ENCODE measurements around the gene FNDC10. TPM values are rescaled to one million over a fixed set of nuclear protein-coding genes. Genes with fewer than 3 reads are reported as not detected.
"Not testable (repeated sequence)": the region's sequence is repeated elsewhere in the genome, so short reads cannot be mapped to it uniquely, and the experiment has no call there.

Gene FNDC10
- polyA plus RNA-seq (2013, experiment 1 of 2; ENCODE audit: insufficient read length) = 8.5 TPM
- polyA plus RNA-seq (2013, experiment 2 of 2; ENCODE audit: insufficient read length) = 8.9 TPM

DNA sequence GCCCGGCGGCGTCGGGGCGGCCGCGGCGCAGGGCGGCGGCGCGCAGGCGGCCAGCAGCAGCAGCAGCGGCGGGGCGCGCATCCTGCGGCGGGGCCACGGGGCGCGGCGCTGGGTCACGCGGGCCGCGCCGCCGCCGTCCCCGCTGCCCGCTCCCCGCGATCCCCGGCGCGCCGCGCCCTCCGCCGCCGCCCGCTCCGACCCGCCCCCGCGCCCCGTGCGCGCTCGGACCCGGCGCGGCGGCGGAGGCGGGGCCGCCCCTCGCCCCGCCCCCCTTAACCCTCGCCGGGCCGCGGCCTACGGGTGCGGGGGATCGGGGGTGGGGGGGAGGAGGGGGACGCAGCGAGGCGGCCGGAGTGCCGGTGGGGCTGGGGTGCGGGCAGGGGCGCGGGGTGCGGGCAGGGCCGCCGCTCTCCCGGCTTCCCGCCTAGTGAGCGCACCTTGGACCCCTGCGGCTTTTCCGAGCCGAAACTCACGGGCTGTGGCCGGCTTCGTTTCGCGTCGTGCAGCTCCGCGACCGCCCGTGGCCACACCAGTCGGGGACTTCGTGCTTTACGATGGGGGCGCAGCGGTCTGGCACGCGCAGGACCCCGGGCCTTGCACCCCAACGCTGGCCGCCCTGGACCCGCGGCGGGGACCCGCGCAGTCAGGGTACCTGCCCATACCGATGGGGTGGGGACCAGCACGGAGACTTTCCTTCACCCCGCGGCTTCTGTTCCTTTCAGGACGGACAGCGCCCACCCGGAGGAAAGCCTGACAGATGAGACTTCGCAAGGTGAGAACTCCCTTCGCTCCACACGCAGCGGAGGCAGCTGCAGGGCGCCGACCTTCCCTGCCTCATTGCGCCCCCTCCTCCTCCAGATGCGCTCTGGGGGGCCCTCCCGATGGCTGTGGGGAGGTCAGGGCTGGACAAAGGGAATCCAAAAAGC is at the start of gene FNDC10:
Gene FNDC10 (minus strand): TSS at position 201 of the 926 bp plus-strand sequence. CDS start 120 bp downstream, at position 81.
- no peak for DNase-seq

DNA sequence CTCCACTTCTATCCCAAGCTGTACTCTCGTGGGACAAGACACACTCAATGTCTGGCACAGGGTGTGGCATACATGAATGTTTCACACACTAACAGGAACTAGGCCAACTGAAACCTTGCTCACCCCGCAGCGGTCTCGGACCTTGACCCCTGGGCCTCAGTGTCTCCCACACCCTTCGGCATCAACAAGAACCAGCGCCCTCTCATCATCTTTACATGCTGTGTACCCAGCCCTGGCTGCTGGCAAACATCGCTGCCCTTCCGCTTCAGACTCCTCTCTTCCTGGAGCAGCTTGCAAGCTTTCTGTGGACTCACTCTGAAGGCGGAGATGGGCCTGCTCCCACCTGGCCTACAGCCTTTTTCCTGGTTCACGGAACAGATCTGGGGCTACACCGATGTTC is 48.3 kb upstream of the FNDC10 start:
- not testable (repeated sequence) for DNase-seq

DNA sequence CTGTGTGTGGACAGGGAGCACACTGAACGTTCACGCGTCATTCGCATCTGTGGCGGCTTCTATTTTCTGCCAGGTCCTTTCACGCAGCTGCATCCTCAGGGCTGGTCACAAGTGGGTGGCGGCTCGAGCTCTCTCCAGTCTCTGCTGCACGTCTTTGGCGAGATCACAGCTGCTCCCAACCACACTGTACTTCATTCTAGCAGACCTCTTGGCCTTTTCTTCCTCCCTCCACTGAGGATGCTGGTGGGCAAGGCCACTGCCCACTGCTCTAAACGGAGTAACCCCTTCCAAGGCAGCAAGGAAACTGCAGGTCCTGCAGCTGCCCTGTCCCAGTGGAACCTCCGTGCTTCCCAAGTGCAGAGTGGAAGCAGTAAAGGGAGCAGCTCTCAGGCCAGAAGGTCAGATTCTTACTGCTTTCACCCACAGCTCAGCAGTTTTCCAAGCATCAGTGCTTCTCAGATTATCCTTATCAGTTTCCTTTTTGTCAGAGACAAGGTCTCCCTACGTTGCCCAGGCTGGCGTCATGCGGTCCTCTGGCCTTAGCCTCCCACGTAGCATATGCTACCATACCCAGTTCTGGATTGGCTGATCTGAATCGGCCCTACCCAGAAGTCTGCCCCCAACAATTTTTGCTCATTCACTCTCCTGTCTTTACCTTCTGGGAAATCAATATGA is 47.8 kb upstream of the FNDC10 start:
- DNase-seq = not testable (repeated sequence)

DNA sequence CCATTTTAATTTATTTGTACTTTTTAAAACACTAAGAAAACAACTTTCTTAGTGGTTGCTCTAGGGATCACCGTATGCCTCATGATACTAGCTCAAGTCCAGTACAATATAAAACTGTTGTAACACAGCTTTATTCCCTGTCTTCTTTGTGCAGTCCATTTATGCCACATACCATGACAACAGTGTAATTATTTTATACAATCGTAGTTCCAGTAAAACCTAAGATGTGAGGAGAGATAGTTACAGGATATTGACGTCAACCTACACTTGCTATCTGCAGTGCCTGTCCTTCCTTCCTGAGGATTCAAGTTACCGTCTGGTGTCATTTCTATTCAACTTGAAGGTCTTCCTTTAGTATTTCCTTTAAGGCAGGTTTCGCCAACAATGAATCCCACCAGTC is 46.4 kb upstream of the FNDC10 start:
- not testable (repeated sequence) for DNase-seq

DNA sequence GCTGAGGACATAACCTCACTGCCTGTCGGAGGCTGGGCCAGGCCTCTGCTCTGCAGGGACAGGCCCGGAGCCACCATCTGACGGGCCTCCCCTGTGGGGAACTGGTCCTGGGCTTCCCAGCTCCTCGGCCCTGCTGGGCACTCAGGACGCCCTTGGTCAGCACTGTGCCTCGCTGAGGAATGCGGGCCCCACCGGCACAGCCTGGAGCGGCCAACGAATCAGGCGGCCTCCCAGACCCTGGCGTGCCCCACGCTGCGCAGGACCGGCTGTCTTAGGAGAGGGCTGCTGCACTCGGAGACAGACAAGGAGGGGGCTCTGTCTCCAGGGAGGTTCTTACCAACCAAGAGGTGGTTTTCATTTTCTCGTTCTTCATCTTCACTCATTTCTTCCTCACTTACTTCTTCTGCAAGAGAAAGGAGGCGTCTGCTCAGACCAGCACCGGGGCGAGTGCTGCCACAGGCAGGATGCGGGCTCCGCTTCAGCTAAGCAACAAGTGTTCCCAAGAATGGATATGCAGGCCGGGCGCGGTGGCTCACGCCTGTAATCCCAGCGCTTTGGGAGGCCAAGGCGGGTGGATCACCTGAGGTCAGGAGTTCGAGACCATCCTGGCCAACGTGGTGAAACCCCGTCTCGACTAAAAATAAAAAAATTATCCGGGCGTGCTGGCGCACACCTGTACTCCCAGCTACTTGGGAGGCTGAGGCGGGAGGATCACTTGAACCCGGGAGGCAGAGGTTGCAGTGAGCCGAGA is 41.0 kb upstream of the FNDC10 start:
- not testable (repeated sequence) for DNase-seq

DNA sequence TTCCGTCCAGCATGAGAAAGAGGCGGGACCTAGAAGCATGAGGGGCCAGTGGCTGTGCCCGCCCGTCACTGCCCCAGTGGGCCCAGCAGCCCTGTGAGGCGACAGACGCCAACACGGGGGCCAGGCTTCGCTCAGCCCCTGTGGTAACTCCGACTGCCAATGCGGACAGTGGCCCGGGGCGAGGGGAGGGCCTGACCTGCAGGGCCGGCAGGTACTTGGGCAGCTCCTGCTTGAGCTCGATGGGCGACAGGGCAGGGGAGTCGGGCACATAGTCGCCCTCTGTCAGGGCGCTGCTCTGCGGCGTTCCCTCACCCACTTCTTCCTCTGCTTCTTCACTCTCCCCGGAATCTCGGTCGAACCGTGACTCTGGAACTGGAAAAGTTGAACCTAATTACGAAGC is 40.1 kb upstream of the FNDC10 start:
- not testable (repeated sequence) for DNase-seq

DNA sequence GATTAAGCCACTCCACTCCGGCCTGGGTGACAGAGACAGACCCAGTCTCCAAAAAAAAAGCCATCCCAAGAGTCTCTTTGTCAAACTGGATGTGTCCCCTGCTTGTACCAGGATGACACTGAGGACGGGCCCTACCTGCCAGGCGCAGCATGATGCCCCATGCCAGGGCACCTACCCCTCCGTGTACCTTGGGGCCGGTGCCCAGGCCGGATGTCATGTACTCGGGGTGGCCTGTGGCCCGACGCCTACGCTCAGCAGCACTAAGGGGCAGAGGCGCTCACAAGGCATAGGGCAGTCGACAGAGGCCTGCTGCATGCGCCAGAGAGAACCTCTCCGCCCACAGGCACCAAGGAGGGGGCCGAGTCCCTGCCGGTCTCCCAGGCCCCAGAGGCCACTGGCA is 39.4 kb upstream of the FNDC10 start:
- not testable (repeated sequence) for DNase-seq

DNA sequence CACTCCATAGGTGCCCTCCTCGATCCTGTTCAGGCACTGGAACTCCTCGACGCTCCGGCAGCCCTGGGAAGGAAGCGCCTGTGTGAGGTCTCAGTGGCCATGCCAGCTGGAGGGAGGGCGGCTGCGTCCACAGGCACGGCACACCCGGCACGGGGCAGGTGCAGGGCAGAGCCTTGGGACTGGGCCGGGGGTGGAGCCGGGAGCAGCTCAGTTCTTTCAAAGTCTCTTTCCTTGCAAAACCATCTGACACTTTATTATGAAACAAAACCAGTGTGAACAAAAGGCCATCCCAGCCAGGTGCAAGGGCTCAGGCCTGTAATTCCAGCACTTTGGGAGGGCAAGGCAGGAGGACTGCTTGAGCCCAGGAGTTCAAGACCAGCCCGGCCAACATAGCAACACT is 38.6 kb upstream of the FNDC10 start:
- DNase-seq = not testable (repeated sequence)

DNA sequence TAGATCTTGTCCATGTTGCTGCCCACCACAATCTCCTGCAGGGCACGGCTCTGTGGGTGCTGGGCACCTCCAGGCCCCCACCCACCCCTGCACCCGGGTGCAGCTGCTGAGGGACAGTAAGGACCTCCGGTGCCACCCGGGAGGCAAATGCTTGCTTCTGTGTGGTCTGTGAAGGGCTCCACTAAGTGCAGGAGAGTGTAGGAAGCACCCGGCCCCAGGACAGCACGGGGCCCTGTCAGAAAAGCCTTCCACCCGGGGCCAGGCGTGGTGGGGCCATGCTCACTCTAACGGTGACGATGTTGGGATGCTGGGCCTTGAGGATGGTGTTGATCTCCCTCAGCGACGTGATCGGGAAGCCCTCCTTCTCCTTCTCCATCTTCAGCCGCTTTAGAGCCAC is 37.5 kb upstream of the FNDC10 start:
- DNase-seq = not testable (repeated sequence)

DNA sequence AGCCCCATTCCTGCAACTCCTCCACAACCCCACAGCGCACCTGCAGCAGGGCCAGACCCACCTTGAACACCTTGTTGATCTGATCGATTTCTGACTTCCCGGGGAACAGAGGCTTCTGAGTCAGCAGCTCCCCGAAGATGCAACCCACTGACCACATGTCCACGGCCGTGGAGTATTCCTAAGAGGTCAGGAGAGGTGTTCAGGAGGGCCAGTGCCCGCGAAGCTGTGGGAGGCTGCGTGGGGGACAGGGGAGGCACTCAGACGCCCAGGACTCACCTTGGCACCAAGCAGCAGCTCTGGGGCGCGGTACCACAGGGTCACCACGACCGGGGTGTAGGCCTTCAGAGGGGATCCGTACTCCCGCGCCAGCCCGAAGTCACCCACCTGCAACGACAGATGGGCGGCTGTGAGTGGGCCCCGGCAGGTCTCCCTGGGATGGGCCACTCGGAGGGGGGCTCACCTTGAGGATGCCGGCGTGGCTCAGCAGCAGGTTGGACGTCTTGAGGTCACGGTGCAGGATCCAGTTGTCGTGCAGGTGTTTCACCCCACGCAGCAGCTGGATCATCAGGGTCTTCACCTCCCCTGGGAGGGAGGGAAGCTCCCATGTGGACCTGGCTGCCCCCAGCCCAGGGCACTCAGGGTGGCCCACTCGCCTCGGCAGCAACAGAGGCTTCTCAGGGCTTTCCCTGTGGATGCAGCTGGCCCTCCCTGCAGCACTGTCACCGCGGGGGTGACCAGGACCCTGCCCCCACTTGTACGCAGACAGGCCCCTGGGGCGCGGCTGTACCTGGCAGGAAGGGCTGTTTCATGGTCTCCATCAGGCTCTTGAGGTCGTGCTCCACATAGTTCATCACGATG is 36.9 kb upstream of the FNDC10 start:
- DNase-seq = not testable (repeated sequence)

DNA sequence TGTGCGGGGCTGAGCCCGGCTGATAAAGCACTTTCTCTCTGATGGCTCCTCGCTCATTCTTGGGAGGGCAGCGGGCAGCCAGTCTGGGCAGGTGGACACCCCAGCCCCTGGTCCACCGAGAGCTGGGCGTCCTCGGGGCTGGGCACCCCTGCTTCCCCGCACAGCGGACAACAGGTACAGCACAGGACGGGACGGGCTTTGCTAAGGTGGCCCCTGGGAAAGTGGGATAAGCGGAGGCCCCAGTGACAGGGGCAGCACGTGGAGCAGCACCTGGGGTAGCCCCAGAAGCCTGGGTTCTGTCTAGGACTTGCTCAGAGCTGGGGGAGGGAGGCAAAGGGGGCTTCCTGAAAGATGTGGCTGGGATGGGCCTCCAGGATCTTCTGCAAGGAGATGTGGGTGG is 34.7 kb upstream of the FNDC10 start:
- DNase-seq = not testable (repeated sequence)

DNA sequence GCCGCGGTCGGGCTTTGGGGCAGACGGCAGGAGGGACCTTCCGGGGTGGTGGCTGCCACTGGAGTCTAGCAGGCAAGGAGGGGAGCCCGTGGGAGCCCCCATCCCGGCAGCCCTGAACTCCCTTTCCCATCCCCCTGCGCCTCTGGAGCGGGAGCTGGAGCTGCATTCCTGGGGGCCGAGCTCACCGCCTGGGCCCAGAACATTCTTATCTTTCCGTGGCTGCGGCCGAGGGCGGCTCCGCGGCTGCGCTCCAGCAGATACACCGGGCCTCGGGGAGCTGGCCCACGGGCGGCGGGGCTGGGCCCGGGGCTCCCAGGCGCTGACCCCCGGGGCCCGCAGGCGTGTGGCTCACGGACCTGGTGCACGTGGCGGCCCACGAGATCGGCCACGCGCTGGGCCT is 33.5 kb upstream of the FNDC10 start:
- not testable (repeated sequence) for DNase-seq

DNA sequence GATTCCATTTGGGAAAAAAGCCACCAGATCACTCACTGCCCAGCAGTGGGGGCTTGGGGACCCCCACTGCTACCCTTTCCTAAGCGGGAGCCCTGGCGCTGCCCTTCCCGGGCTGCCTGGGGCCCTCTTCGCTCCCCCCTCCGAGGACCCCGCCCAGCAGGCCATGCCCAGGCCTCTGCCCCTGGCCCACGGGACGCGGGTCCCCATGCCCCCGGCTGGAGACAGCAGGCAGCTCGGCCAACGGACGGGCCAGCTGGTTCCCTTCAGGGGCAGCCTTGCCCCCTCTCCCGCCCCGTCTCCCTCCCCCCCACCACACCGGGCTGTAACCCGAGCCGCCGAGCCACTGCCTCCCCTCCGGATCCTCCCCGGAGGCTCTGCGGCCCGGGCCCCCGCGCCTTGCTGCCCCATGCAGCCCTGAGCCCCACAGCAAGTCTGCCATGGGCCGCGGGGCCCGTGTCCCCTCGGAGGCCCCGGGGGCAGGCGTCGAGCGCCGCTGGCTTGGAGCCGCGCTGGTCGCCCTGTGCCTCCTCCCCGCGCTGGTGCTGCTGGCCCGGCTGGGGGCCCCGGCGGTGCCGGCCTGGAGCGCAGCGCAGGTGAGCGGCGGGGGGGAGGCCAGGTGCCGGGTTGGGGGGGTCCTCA is 32.0 kb upstream of the FNDC10 start, which contains the start of gene MMP23B:
Gene MMP23B (plus strand): TSS at position 392 of the 639 bp plus-strand sequence. CDS start 46 bp downstream, at position 438.
- DNase-seq = no peak

DNA sequence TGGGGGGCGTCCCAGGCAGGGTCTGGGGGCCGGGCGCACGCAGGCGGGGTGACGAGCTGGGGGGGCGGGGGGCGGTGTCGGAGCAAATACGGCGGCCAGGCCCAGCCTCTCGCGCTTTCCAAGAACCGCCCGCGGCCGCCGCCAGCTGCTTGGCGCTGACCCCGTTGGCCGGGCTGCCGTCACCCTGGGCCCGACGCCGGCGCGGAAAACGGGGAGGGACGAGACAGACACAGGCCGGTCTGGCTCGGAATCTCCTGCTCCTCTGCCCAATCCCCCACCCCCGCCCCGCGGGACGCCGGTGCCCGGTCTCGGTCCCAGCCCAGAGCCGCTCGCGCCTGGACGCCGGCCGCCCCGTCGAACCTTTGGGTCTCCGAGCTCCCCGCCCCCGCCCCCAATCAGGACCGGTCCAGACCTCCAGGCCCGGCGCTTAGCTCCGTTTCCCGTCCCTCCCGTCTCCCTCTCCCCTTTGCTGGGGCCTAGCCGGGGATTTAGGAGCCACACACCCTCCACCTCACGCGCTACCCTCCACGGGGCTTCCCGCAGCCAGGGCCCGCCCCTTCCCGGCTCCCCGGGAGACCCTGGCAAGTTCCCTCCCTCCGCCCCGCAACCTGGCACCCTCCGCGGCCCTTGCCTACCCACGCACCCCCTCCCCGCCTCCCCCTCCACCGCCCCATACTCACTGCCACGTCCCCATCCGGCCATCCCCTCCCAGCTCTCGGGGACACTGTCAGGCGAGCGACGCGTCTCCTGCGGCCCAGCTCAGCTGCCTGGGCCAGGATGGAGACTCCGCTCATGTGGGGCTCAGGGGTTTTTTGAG is 31.2 kb upstream of the FNDC10 start:
- no peak for DNase-seq

DNA sequence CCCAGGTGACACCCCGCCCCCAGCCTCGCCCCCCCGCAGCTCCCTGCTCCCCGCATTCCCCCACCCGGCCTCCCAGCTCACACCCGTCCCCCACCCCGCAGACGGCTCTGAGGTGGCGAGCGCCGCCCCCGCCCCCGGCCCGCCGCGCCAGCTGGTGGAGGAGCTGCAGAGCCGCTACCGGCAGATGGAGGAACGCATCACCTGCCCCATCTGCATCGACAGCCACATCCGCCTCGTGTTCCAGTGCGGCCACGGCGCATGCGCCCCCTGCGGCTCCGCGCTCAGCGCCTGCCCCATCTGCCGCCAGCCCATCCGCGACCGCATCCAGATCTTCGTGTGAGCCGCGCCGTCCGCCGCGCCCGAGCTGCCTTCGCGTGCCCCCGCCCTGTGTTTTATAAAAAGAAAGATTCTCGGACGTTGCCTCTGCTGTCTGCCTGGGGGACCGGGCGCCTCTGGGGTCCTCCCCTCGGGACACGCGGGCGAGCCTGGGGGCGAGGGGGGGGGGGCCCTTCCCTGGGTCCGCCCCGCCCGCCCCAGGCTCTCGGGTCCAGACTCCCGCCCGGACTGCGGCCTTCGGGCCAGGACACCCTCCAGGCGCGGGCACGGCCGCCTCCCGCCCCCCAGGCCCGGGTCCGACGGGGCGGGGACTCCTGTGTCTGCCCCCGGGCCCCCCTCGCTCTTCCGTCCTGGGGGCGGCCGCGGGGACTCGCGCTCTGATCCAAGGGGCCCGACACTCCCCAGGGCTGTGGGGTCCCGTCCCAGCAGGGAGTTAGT is 30.4 kb upstream of the FNDC10 start:
- DNase-seq = peak; percentile 73

DNA sequence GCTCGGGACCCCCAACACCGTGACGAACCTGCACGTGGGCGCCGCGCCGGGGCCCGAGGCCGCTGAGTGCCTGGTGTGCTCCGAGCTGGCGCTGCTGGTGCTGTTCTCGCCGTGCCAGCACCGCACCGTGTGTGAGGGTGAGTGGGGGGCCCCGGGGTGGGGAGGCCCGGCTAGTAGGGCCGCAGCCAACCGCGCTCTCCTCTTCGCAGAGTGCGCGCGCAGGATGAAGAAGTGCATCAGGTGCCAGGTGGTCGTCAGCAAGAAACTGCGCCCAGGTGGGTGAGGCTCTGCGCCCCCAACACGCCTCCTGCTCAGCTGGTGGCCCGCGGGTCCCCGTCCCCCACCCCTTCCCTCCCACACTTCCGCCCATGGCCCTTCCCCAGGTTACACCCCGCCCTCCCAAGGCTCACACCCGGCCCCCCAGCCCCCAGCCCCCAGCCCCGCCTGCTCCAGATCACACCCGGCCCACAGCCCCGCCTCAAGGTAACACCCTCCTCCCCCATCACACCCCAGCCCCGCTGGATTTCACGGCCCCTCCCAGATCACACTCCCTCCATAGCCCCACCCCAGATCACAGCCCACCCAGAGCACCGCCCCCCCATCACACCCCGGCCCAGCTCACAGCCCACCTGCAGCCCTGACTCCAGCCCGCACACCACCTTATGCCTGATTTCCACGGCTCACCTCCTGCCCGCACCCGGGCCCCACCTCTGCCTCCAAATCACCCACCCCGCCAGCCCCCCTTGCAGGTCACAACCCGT is 29.7 kb upstream of the FNDC10 start:
- no peak for DNase-seq

DNA sequence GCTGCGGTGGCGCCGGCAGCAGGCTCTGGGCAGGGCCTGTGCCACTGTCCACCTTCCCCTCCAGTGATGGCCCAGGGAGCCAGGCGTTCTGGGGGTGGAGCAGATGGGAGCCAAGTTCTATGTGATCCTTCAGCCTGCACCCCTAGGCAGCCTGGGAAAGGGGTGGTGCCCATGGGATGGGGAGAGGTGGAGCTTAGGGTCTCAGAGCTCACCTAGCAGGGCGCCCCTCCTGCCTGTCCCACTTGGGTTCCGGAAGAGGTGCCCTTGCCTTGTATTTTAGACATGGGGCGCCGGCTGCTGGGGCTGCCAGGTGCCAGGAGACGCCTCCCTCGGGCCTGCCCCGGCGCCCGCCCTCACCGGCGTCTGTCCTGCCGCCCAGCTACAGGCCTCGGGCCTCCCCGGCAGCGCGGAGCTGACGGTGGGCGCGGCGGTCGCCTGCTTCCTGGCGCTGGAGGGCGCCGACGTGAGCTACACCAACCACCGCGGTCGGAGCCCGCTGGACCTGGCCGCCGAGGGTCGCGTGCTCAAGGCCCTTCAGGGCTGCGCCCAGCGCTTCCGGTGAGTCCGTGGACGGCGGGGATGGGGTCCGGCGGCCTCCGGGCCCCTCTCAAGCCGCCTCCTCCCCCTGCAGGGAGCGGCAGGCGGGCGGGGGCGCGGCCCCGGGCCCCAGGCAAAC is 29.0 kb upstream of the FNDC10 start:
- no peak for DNase-seq

Data from fibroblast of skin of abdomen (primary cell).